Transverse colon (tissue), 4 donors: Measurements from ENCODE around the gene FANCE. TPM values are rescaled to one million over a fixed set of nuclear protein-coding genes. Genes with fewer than 3 reads are reported as not detected.

ENCODE experiments used
- DNase-seq: peaks from one replicate; pipeline ENCODE4 v3.0.0-alpha.2; 2019
- H3K27ac ChIP-seq, 4 donors: fragments of 200-600 bp; sonication (generic); 2 replicates each; pipeline ENCODE4 v1.5.1; 2016 to 2018; ENCODE audit warnings: inconsistent platforms in 4 of 4
- H3K27me3 ChIP-seq: fragments of 200-600 bp; sonication (generic); 2 replicates; pipeline ENCODE4 v1.5.1; 2017; ENCODE audit warnings: inconsistent platforms
- H3K36me3 ChIP-seq, 4 donors: fragments of 200-600 bp; sonication (generic); 2 replicates each; pipeline ENCODE4 v1.5.1; 2017 to 2019; ENCODE audit warnings: inconsistent platforms in 4 of 4
- H3K4me1 ChIP-seq, 4 donors: fragments of 200-600 bp; sonication (generic); 2 replicates each; pipeline ENCODE4 v1.5.1; 2017 to 2020; ENCODE audit warnings: inconsistent platforms in 4 of 4
- H3K4me3 ChIP-seq, 4 donors: fragments of 200-600 bp; sonication (generic); 1 replicate in 1 of 4; 2 replicates in 3 of 4; pipeline versions ENCODE4 v1.5.1 to v1.6.1; 2017 to 2019; ENCODE audit warnings: inconsistent platforms in 4 of 4
- H3K9me3 ChIP-seq, 2 donors: fragments of 200-600 bp; sonication (generic); 2 replicates each; pipeline ENCODE4 v1.5.1; 2017 to 2019; ENCODE audit warnings: inconsistent platforms in 2 of 2
- EP300 ChIP-seq: sonication (generic); formaldehyde crosslinking; IDR thresholded peaks from one replicate; pipeline ENCODE4 v1.6.1; 2017; ENCODE audit warnings: antibody characterized with exemption, low read depth
- POLR2A ChIP-seq: fragments of 450-650 bp; IDR thresholded peaks from one replicate; pipeline ENCODE4 v1.6.1; 2016; ENCODE audit warnings: antibody characterized with exemption, mild to moderate bottlenecking, moderate library complexity
- POLR2AphosphoS5 ChIP-seq, 3 donors: sonication (generic); formaldehyde crosslinking; IDR thresholded peaks; one replicate each; pipeline ENCODE4 v1.6.1; 2016; ENCODE audit warnings: antibody characterized with exemption in 3 of 3
- WGBS, 2 donors: methylation state at CpG; one replicate each; pipeline ENCODE4 v1.1.5; 2018; ENCODE audit warnings: low coverage in 1 of 2; 5-methylcytosine and 5-hydroxymethylcytosine counted together
- in situ Hi-C, 4 donors: fragments of 200-750 bp; cut with MboI; loops; one replicate each; pipeline versions ENCODE4 v1.15.0 to v1.15.1; 2017; ENCODE audit warnings: low sequenced_read_pairs in 3 of 4, low pct_ligation_motif_present in 1 of 4, low pct_unique_long_range_greater_than_20kb in 1 of 4
- intact Hi-C: fragments of 100-400 bp; cut with DNase I; formaldehyde crosslinking; loops from one replicate; pipeline ENCODE4 v1.15.1; 2023; ENCODE audit warnings: low total_unique reads
- total RNA-seq, 4 donors: library from RNA; depleted of rRNA; stranded (reverse); fragments of >200 nt; gene quantifications; one replicate each; pipeline ENCODE4 v1.1.0, GENCODE V29; 2016
- TF ChIP-seq, protein P1 (sequence below), 5 experiments: fragments of 200-600 bp in 3 of 5; fragments of 450-650 bp in 2 of 5; sonication (generic) in 3 of 5; IDR thresholded peaks; 1 replicate in 2 of 5; 2 replicates in 3 of 5; pipeline ENCODE4 v1.5.1; 2016 to 2017; ENCODE audit warnings: antibody characterized with exemption in 5 of 5, inconsistent platforms in 3 of 5, mild to moderate bottlenecking in 2 of 5, moderate library complexity in 1 of 5

Gene FANCE
- total RNA-seq, 4 donors from 2014 or later: 0.75 to 30.8 (median 3.8) TPM

DNA sequence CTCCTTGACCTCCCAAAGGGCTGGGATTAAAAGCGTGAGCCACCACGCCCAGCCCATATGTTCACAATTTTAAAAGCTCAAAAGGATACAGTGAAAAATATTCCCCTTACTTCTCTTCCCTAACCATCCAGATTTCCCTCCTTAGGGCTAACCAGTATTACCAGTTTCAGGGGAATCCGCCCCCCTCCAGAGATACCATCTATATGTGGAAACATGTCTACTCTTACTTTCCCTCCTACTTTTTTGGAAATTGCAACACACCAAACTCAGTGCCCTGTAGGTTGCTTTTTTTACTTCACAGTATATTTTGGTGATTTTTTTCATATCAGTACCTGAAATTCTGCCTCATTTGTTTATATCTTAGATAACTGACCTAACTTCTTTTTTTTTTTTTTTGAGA, 9.1 kb downstream of the FANCE start:
- Histone ChIP-seq H3K4me3 (no peak overlapping the region), H3K36me3 (no peaks in the 10 kb centered on the region), H3K27me3 (no peaks in the 10 kb centered on the region), H3K9me3 (no peaks in the 10 kb centered on the region), H3K27ac (no peak overlapping the region), H3K4me1 (no peaks in the 10 kb centered on the region)
- intact Hi-C loops (no loop called here), in situ Hi-C loops (no loop called here)
- WGBS, 2 donors: 33 to 76% methylated on average over 1 to 3 of the region's 3 CpGs
- TF ChIP-seq, protein P1, sequence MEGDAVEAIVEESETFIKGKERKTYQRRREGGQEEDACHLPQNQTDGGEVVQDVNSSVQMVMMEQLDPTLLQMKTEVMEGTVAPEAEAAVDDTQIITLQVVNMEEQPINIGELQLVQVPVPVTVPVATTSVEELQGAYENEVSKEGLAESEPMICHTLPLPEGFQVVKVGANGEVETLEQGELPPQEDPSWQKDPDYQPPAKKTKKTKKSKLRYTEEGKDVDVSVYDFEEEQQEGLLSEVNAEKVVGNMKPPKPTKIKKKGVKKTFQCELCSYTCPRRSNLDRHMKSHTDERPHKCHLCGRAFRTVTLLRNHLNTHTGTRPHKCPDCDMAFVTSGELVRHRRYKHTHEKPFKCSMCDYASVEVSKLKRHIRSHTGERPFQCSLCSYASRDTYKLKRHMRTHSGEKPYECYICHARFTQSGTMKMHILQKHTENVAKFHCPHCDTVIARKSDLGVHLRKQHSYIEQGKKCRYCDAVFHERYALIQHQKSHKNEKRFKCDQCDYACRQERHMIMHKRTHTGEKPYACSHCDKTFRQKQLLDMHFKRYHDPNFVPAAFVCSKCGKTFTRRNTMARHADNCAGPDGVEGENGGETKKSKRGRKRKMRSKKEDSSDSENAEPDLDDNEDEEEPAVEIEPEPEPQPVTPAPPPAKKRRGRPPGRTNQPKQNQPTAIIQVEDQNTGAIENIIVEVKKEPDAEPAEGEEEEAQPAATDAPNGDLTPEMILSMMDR (IDR thresholded peaks at IDR 0.05): no peak
- TF ChIP-seq EP300 (no peak), POLR2A (no peak)
- no peak for DNase-seq

- no peak for DNase-seq
- in situ Hi-C loops (no loop called here), intact Hi-C loops (no loop called here)
- TF ChIP-seq EP300: no peak
- no peak for TF ChIP-seq POLR2AphosphoS5 (IDR thresholded peaks at IDR 0.05)
- no peak for TF ChIP-seq POLR2A
- TF ChIP-seq, protein P1 (IDR thresholded peaks at IDR 0.05): no peak
- WGBS, 2 donors: 88 to 93% methylated on average over 4 of the region's 4 CpGs
- H3K9me3 ChIP-seq: no peaks in the 10 kb centered on the region
- H3K27me3 ChIP-seq: no peaks in the 10 kb centered on the region
- no peaks in the 10 kb centered on the region for H3K36me3 ChIP-seq
- peaks cover 0 to 6% (median 0%) of the 10 kb centered on the region in 4 donors for H3K4me1 ChIP-seq
- no peak overlapping the region for H3K4me3 ChIP-seq
- no peak overlapping the region for H3K27ac ChIP-seq
These were observed 11.2 kb downstream of the FANCE start for GRCh38 chr6:35463292-35463691.

GRCh38 chr6:35465646-35466045, 13.5 kb downstream of the FANCE start:
- DNase-seq: no peak
- in situ Hi-C loops (no loop called here), intact Hi-C loops (no loop called here)
- Histone ChIP-seq H3K27ac (no peak overlapping the region), H3K36me3 (no peaks in the 10 kb centered on the region), H3K27me3 (no peaks in the 10 kb centered on the region), H3K9me3 (no peaks in the 10 kb centered on the region), H3K4me1 (peaks cover 5 to 22% (median 12%) of the 10 kb centered on the region in 4 donors), H3K4me3 (no peak overlapping the region)
- WGBS, 2 donors: 100% methylated on average over 1 of the region's 1 CpG
- no peak for TF ChIP-seq POLR2A
- TF ChIP-seq POLR2AphosphoS5 (IDR thresholded peaks at IDR 0.05): no peak
- TF ChIP-seq, protein P1 (IDR thresholded peaks at IDR 0.05): no peak
- TF ChIP-seq EP300: no peak

GRCh38 chr6:35468181-35468979, 16.2 kb downstream of the FANCE start, which contains the start of gene RPL10A:
Gene RPL10A, plus strand, starts transcription at chr6:35468401. Its CDS starts 34 bp downstream, at chr6:35468435.
- TF ChIP-seq POLR2A (peak; percentile 91), POLR2AphosphoS5 (IDR thresholded peaks at IDR 0.05) (peak; percentile 97 to 98 (median 98)), EP300 (no peak)
- TF ChIP-seq, protein P1 (IDR thresholded peaks at IDR 0.05): peak; percentile 92 to 98 (median 97)
- 2% methylated on average over 22 of the region's 86 CpGs; no CpG with 5 or more reads in 1 of the 2 donors for WGBS, 2 donors
- Histone ChIP-seq H3K27ac (peak within 1 kb of the TSS; percentile 88 to 95 (median 92)), H3K27me3 (no peaks in the 10 kb centered on the region), H3K4me1 (peaks cover 11 to 39% (median 25%) of the 10 kb centered on the region in 4 donors), H3K36me3 (no peaks in the 10 kb centered on the region), H3K4me3 (peak within 1 kb of the TSS; percentile 68 to 83 (median 76)), H3K9me3 (no peaks in the 10 kb centered on the region)
- intact Hi-C loops: no loop called here
- in situ Hi-C loops: no loop called here
- peak; percentile 97 for DNase-seq
